Measurements from ENCODE around the gene KIR2DL1.
"Not testable (repeated sequence)": the region's sequence is repeated elsewhere in the genome, so short reads cannot be mapped to it uniquely, and the experiment has no call there.

KIR2DL1 gene

GRCh38 chr19:54817670-54818536 is 48.3 kb downstream of the KIR2DL1 start:
- DNase-seq (ENCODE audit: low read depth) = no peak

GRCh38 chr19:54824416-54824815 is 54.8 kb downstream of the KIR2DL1 start:
- DNase-seq (ENCODE audit: low read depth) = not testable (repeated sequence)

GRCh38 chr19:54825326-54825725 is 55.7 kb downstream of the KIR2DL1 start:
- not testable (repeated sequence) for DNase-seq (ENCODE audit: low read depth)

- DNase-seq (ENCODE audit: low read depth) = not testable (repeated sequence)
Measured at GRCh38 chr19:54828064-54828463, 58.5 kb downstream of the KIR2DL1 start.

- not testable (repeated sequence) for DNase-seq (ENCODE audit: low read depth)
Measured at GRCh38 chr19:54832496-54832895, 62.9 kb downstream of the KIR2DL1 start, which contains the start of gene KIR2DS4. Gene KIR2DS4 (plus strand): TSS chr19:54832676.
